H1 (cell line): ENCODE measurements around the gene SLC24A5. TPM values are rescaled to one million over a fixed set of nuclear protein-coding genes. Genes with fewer than 3 reads are reported as not detected.

Source experiments
- BRCA1 ChIP-seq: IDR thresholded peaks from 2 replicates; pipeline ENCODE4 v1.6.1; 2012; ENCODE audit warnings: low read depth, low read length, improper control_type of control experiment
- TEAD4 ChIP-seq: IDR thresholded peaks from 2 replicates; pipeline ENCODE4 v1.6.1; 2012; ENCODE audit warnings: low read depth, low read length, inconsistent platforms, mixed read lengths
- polyA plus RNA-seq, 7 experiments: library from polyadenylated mRNA; depleted of rRNA in 3 of 7; stranded (reverse) in 5 of 7; unstranded in 2 of 7; fragments of >200 nt in 5 of 7; fragments of 200-250 nt in 2 of 7; gene quantifications; 1 replicate in 5 of 7; 2 replicates in 1 of 7; 4 replicates in 1 of 7; pipeline versions ENCODE4 v1.2.1 to v1.2.3, GENCODE V29; 2011 to 2013; ENCODE audit warnings: missing spikeins in 2 of 7, mixed read lengths in 2 of 7
- total RNA-seq: library from RNA; stranded (reverse); fragmentation: NEBNext Ultra II Directional; extraction: Animal tissue kit (Norgen Biotek cat#: 25700); gene quantifications from 2 replicates; pipeline ENCODE4 v1.2.1, GENCODE V29; 2021

The SLC24A5 gene
- total and polyA plus RNA-seq, 2 of the 8 experiments (the other 6 are each of a cell fraction or from before 2014, with no cell fraction given): not detected

GRCh38 chr15:48186271-48186670 is 65.5 kb downstream of the SLC24A5 start (continued):
- TF ChIP-seq TEAD4 (no peak), BRCA1 (no peak)
